H1 (cell line): Measurements from ENCODE around the gene ANO2. TPM values are rescaled to one million over a fixed set of nuclear protein-coding genes. Genes with fewer than 3 reads are reported as not detected.

ENCODE experiments used
- CTCF ChIA-PET: fragments of 300-600 bp; sonication (Branson Sonifier 250); formaldehyde crosslinking; loops from one replicate; lab custom pipeline; 2021; ENCODE audit not compliant: partially characterized antibody; lab: Charles Lee
- POLR2A ChIA-PET: fragments of 300-600 bp; sonication (Branson Sonifier 250); formaldehyde crosslinking; loops from one replicate; lab custom pipeline; 2021; ENCODE audit warnings: inconsistent platforms; ENCODE audit not compliant: partially characterized antibody; lab: Charles Lee
- DNase-seq, 2 experiments: peaks; one replicate each; pipeline versions ENCODE4 v3.0.0 to v3.0.0-alpha.2; 2010 to 2022; ENCODE audit warnings: low spot score in 2 of 2, low read depth in 1 of 2, mixed read lengths in 1 of 2
- FAIRE-seq: peaks from 2 replicates; lab custom pipeline; 2011; peaks lifted over from hg19 to GRCh38; lab: Jason Lieb, UNC
- H2AFZ ChIP-seq: 2 replicates; pipeline ENCODE4 v1.8.1; 2012; ENCODE audit warnings: low read length, inconsistent platforms
- H2AK5ac ChIP-seq: 2 replicates; pipeline ENCODE4 v1.6.1; 2013; ENCODE audit warnings: low read depth, low read length
- H2BK120ac ChIP-seq: replicated peaks from 2 replicates; pipeline ENCODE3; 2013; ENCODE audit warnings: low read depth, low read length, inconsistent platforms
- H2BK12ac ChIP-seq: 2 replicates; pipeline ENCODE4 v1.6.1; 2013; ENCODE audit warnings: low read depth, low read length
- H2BK15ac ChIP-seq: 2 replicates; pipeline ENCODE4 v1.6.1; 2013; ENCODE audit warnings: low read length
- H2BK20ac ChIP-seq: 2 replicates; pipeline ENCODE4 v1.6.1; 2013; ENCODE audit warnings: low read length
- H2BK5ac ChIP-seq: 2 replicates; pipeline ENCODE4 v1.6.1; 2013; ENCODE audit warnings: low read depth, low read length
- H3K14ac ChIP-seq: 2 replicates; pipeline ENCODE4 v1.6.1; 2013; ENCODE audit warnings: inconsistent platforms; ENCODE audit not compliant: insufficient read length
- H3K18ac ChIP-seq: 2 replicates; pipeline ENCODE4 v1.6.1; 2013; ENCODE audit warnings: low read length; ENCODE audit errors: extremely low read depth
- H3K23ac ChIP-seq: 2 replicates; pipeline ENCODE4 v1.6.1; 2013; ENCODE audit warnings: inconsistent platforms; ENCODE audit not compliant: insufficient read length
- H3K23me2 ChIP-seq: 2 replicates; pipeline ENCODE4 v1.6.1; 2013; ENCODE audit warnings: low read depth, low read length
- H3K27ac ChIP-seq: 2 replicates; pipeline ENCODE4 v1.6.1; 2011; ENCODE audit warnings: low read depth, low read length, inconsistent platforms
- H3K27me3 ChIP-seq, 4 experiments: replicated peaks in 1 of 4; 1 replicate in 1 of 4; 2 replicates in 3 of 4; pipeline versions ENCODE4 v1.6.1 to v1.8.1; 2011 to 2013; ENCODE audit warnings: low read length in 3 of 4, mild to moderate bottlenecking in 3 of 4, inconsistent platforms in 2 of 4, mixed read lengths in 2 of 4, moderate library complexity in 1 of 4; ENCODE audit not compliant: control insufficient read depth in 3 of 4, insufficient read depth in 3 of 4; ENCODE audit errors: extremely low read depth in 1 of 4
- H3K36me3 ChIP-seq, 4 experiments: 2 replicates each; pipeline versions ENCODE4 v1.6.1 to v1.8.1; 2011 to 2013; ENCODE audit warnings: mild to moderate bottlenecking in 4 of 4, low read length in 3 of 4, moderate library complexity in 2 of 4, control low read depth in 1 of 4, inconsistent platforms in 1 of 4; ENCODE audit not compliant: insufficient read depth in 4 of 4, control insufficient read depth in 2 of 4
- H3K4ac ChIP-seq: replicated peaks from 2 replicates; pipeline ENCODE3; 2013; ENCODE audit warnings: low read length, low read depth, mixed read lengths, inconsistent platforms; ENCODE audit not compliant: insufficient read length
- H3K4me1 ChIP-seq, 4 experiments: replicated peaks in 1 of 4; 1 replicate in 1 of 4; 2 replicates in 3 of 4; pipeline versions ENCODE4 v1.6.1 to v1.8.1; 2011 to 2013; ENCODE audit warnings: low read length in 3 of 4, inconsistent platforms in 2 of 4, mixed read lengths in 1 of 4; ENCODE audit not compliant: insufficient read depth in 4 of 4, control insufficient read depth in 3 of 4
- H3K4me2 ChIP-seq, 2 experiments: 2 replicates each; pipeline versions ENCODE4 v1.6.1 to v1.8.1; 2011 to 2013; ENCODE audit warnings: low read depth in 2 of 2, low read length in 2 of 2, control low read depth in 1 of 2, inconsistent platforms in 1 of 2, mild to moderate bottlenecking in 1 of 2; ENCODE audit not compliant: insufficient read depth in 1 of 2
- H3K4me3 ChIP-seq, 4 experiments: fragments of 200-600, 300-600 bp in 1 of 4; sonication (generic), shearing (Covaris generic), sonication (Bioruptor Twin) in 1 of 4; 2 replicates each; pipeline versions ENCODE4 v1.5.1 to v1.8.1; 2011 to 2016; ENCODE audit warnings: low read length in 4 of 4, low read depth in 3 of 4, control low read depth in 2 of 4, inconsistent platforms in 2 of 4, mild to moderate bottlenecking in 2 of 4, mixed read lengths in 1 of 4, moderate library complexity in 1 of 4; ENCODE audit not compliant: insufficient read depth in 2 of 4; ENCODE audit errors: extremely low read depth in 1 of 4
- H3K56ac ChIP-seq: replicated peaks from 2 replicates; pipeline ENCODE3; 2013; ENCODE audit warnings: low read depth, mild to moderate bottlenecking, mixed read lengths, low read length, inconsistent platforms; ENCODE audit not compliant: insufficient read length
- H3K79me1 ChIP-seq: 2 replicates; pipeline ENCODE4 v1.6.1; 2013; ENCODE audit warnings: low read depth, low read length, control low read depth
- H3K79me2 ChIP-seq, 2 experiments: 2 replicates each; pipeline versions ENCODE4 v1.6.1 to v1.8.1; 2012 to 2013; ENCODE audit warnings: low read length in 2 of 2, mild to moderate bottlenecking in 2 of 2, inconsistent platforms in 1 of 2; ENCODE audit not compliant: insufficient read depth in 2 of 2, control insufficient read depth in 1 of 2
- H3K9ac ChIP-seq, 4 experiments: replicated peaks in 1 of 4; 1 replicate in 1 of 4; 2 replicates in 3 of 4; pipeline versions ENCODE4 v1.6.1 to v1.8.1; 2011 to 2013; ENCODE audit warnings: low read depth in 3 of 4, low read length in 3 of 4, control low read depth in 2 of 4, mild to moderate bottlenecking in 2 of 4, moderate library complexity in 2 of 4, inconsistent platforms in 1 of 4; ENCODE audit errors: extremely low read depth in 1 of 4
- H3K9me3 ChIP-seq, 2 experiments: 2 replicates each; pipeline versions ENCODE4 v1.6.1 to v1.8.1; 2012 to 2013; ENCODE audit warnings: mild to moderate bottlenecking in 2 of 2, moderate library complexity in 2 of 2, control low read depth in 1 of 2, inconsistent platforms in 1 of 2, low read depth in 1 of 2, low read length in 1 of 2, mixed read lengths in 1 of 2; ENCODE audit not compliant: insufficient read depth in 2 of 2
- H4K20me1 ChIP-seq, 2 experiments: replicated peaks in 1 of 2; 2 replicates each; pipeline versions ENCODE3 to v1.8.1; 2011 to 2013; ENCODE audit warnings: inconsistent platforms in 2 of 2, low read length in 2 of 2, mild to moderate bottlenecking in 1 of 2; ENCODE audit not compliant: insufficient read depth in 2 of 2, control insufficient read depth in 1 of 2
- H4K5ac ChIP-seq: 2 replicates; pipeline ENCODE4 v1.6.1; 2013; ENCODE audit warnings: low read length, low read depth, mixed read lengths, inconsistent platforms; ENCODE audit not compliant: insufficient read length
- H4K8ac ChIP-seq: 2 replicates; pipeline ENCODE4 v1.8.0; 2013; ENCODE audit warnings: mild to moderate bottlenecking, moderate library complexity, low read length, inconsistent platforms; ENCODE audit not compliant: insufficient read depth; ENCODE audit errors: extremely low read depth
- H4K91ac ChIP-seq: replicated peaks from 2 replicates; pipeline ENCODE3; 2013; ENCODE audit warnings: low read length, mixed read lengths, inconsistent platforms; ENCODE audit not compliant: insufficient read length
- CEBPB ChIP-seq: IDR thresholded peaks from 2 replicates; pipeline ENCODE4 v1.6.1; 2012; ENCODE audit warnings: low read depth, low read length
- GABPA ChIP-seq: IDR thresholded peaks from 2 replicates; pipeline ENCODE4 v1.6.1; 2011; ENCODE audit warnings: mild to moderate bottlenecking, low read length, moderate library complexity, borderline replicate concordance; ENCODE audit not compliant: insufficient read depth
- PHF8 ChIP-seq: fragments of 200-600 bp; sonication (generic); conservative IDR thresholded peaks from 2 replicates; pipeline ENCODE4 v1.7.1; 2012; ENCODE audit warnings: low read depth, mild to moderate bottlenecking, inconsistent platforms, low read length, moderate library complexity
- POLR2AphosphoS5 ChIP-seq: IDR thresholded peaks from 2 replicates; pipeline ENCODE4 v1.6.1; 2011; ENCODE audit warnings: low read depth, low read length
- POU5F1 ChIP-seq: IDR thresholded peaks from 2 replicates; pipeline ENCODE4 v1.6.1; 2011; ENCODE audit warnings: low read depth, mild to moderate bottlenecking, low read length, moderate library complexity
- RAD21 ChIP-seq, 2 experiments: IDR thresholded peaks in 1 of 2; conservative IDR thresholded peaks in 1 of 2; 2 replicates each; pipeline ENCODE4 v1.6.1; 2011; ENCODE audit warnings: low read depth in 2 of 2, low read length in 2 of 2, improper control_type of control experiment in 1 of 2, inconsistent platforms in 1 of 2, mild to moderate bottlenecking in 1 of 2, moderate library complexity in 1 of 2
- SP1 ChIP-seq: IDR thresholded peaks from 2 replicates; pipeline ENCODE4 v1.6.1; 2011; ENCODE audit warnings: low read depth, low read length
- SUZ12 ChIP-seq: fragments of 200-600 bp; sonication (generic); IDR thresholded peaks from 2 replicates; pipeline ENCODE4 v1.6.1; 2012; ENCODE audit warnings: mild to moderate bottlenecking, inconsistent platforms, low read length, moderate library complexity, mixed read lengths
- WGBS, 2 experiments: shearing (Covaris generic) in 1 of 2; methylation state at CpG; one replicate each; pipeline versions ENCODE4 v1.1.6 to v1.1.7; 2013 to 2015; ENCODE audit warnings: low lambda C conversion rate in 2 of 2, mixed read lengths in 2 of 2, inconsistent platforms in 1 of 2, low coverage in 1 of 2, missing lambda C conversion rate in 1 of 2; ENCODE audit not compliant: insufficient replicate concordance in 2 of 2, insufficient coverage in 1 of 2, insufficient read length in 1 of 2; ENCODE audit errors: extremely low coverage in 1 of 2, missing lambda C conversion rate in 1 of 2; 5-methylcytosine and 5-hydroxymethylcytosine counted together
- polyA plus RNA-seq, 7 experiments: library from polyadenylated mRNA; depleted of rRNA in 3 of 7; stranded (reverse) in 5 of 7; unstranded in 2 of 7; fragments of >200 nt in 5 of 7; fragments of 200-250 nt in 2 of 7; gene quantifications; 1 replicate in 5 of 7; 2 replicates in 1 of 7; 4 replicates in 1 of 7; pipeline versions ENCODE4 v1.2.1 to v1.2.3, GENCODE V29; 2011 to 2013; ENCODE audit warnings: missing spikeins in 2 of 7, mixed read lengths in 2 of 7
- total RNA-seq: library from RNA; stranded (reverse); fragmentation: NEBNext Ultra II Directional; extraction: Animal tissue kit (Norgen Biotek cat#: 25700); gene quantifications from 2 replicates; pipeline ENCODE4 v1.2.1, GENCODE V29; 2021

Gene ANO2
- total and polyA plus RNA-seq, 2 of the 8 experiments (the other 6 are each of a cell fraction or from before 2014, with no cell fraction given): 1.9 to 5.5 TPM

- POLR2A ChIA-PET: interaction anchor here (0.6 to 2.7 kb wide), 3 partner anchors 44 to 1322 kb away, joined by 3 to 21 read pairs (median 5); partner anchors contain the start of gene ANO2
- no peak overlapping the region for H2BK12ac ChIP-seq
- FAIRE-seq (no peak), DNase-seq (no peak)
- H3K18ac ChIP-seq: no peak overlapping the region
- no peak overlapping the region for H3K4me3 ChIP-seq
- H3K79me2 ChIP-seq: no peaks in the 10 kb centered on the region
- no peaks in the 10 kb centered on the region for H3K27me3 ChIP-seq
- H3K9me3 ChIP-seq: peaks cover 0 to 3% of the 10 kb centered on the region in 2 experiments; a peak in 1 of 4 replicates
- no peak overlapping the region for H2BK20ac ChIP-seq
- H3K23me2 ChIP-seq: no peaks in the 10 kb centered on the region; the same call in 1 of the 2 replicates
- H3K56ac ChIP-seq: no peak overlapping the region
- H3K27ac ChIP-seq: no peak overlapping the region
- H4K91ac ChIP-seq: no peak overlapping the region
- H3K36me3 ChIP-seq: no peaks in the 10 kb centered on the region
- H2BK120ac ChIP-seq: no peak overlapping the region
- peak overlapping the region; percentile 59; the same call in 1 of the 2 replicates for H2AFZ ChIP-seq
- no peak for TF ChIP-seq GABPA
- no peak for TF ChIP-seq RAD21 (IDR thresholded peaks at IDR 0.05 in 1 of 2, conservative IDR thresholded peaks at IDR 0.05 in 1 of 2; ENCODE audit: low read depth in 2 of 2, low read length in 2 of 2)
- TF ChIP-seq SP1: no peak
- TF ChIP-seq SUZ12: no peak
- TF ChIP-seq POU5F1: no peak
- TF ChIP-seq PHF8: no peak
- no peak for TF ChIP-seq CEBPB
- no peak for TF ChIP-seq POLR2AphosphoS5
- H3K14ac ChIP-seq: no peak overlapping the region
- no peak overlapping the region for H2AK5ac ChIP-seq
- CTCF ChIA-PET: interaction anchor here (0.6 to 8.1 kb wide), 23 partner anchors 8 to 296 kb away, joined by 3 to 412 read pairs (median 8); no protein-coding TSS in a partner anchor
- H3K4ac ChIP-seq: no peak overlapping the region
- no peaks in the 10 kb centered on the region for H3K79me1 ChIP-seq
- 95% methylated on average over 3 of the region's 3 CpGs; no CpG with 5 or more reads in 1 of the 2 experiments for whole genome bisulfite sequencing, 2 experiments
- no peak overlapping the region for H3K9ac ChIP-seq
- peaks cover 2 to 6% (median 4%) of the 10 kb centered on the region in 4 experiments; a peak in 6 of 7 replicates for H3K4me1 ChIP-seq
- no peaks in the 10 kb centered on the region for H4K20me1 ChIP-seq
- H4K5ac ChIP-seq: no peak overlapping the region
- H3K23ac ChIP-seq: no peak overlapping the region
- H2BK5ac ChIP-seq: no peak overlapping the region
- no peak overlapping the region for H2BK15ac ChIP-seq
- no peak overlapping the region for H4K8ac ChIP-seq
- no peak overlapping the region for H3K4me2 ChIP-seq
Observed at GRCh38 chr12:5989621-5990020, 44.6 kb upstream of the ANO2 start.
